T-helper 2 cell (primary cell): ENCODE results near the gene CASQ2.

Source experiments
- DNase-seq, 5 experiments: peaks; one replicate each; pipeline versions ENCODE4 v3.0.0 to v3.0.0-alpha.2; 2012 to 2022

Gene CASQ2

DNA sequence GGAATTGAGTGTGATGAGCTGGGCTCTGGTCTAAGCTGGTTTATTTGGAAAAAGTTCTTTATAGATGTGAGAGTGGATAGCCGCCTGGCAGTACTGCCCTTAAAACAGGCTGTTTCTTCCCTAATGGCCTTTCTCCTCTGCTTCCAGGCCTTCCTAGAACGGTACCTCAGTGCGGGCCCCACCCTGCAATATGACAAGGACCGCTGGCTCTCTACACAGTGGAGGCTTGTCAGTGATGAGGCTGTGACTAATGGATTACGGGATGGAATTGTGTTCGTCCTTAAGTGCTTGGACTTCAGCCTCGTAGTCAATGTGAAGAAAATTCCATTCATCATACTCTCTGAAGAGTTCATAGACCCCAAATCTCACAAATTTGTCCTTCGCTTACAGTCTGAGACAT lies 77.5 kb downstream of the CASQ2 start:
- DNase-seq: no peak

DNA sequence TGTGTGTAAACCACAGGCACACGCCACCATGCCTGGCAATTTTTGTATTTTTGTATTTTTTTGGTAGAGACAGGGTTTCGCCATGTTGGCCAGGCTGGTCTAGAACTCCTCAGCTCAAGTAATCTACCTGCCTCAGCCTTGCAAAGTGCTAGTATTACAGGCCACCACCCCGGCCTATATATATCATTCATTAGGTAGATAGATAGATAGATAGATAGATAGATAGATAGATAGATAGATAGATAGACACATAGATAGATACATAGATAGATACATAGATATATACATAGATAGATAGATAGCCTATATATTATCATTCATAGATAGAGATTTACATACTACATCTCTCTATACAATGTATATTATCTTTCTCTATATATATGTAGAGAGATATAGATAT lies 80.8 kb downstream of the CASQ2 start:
- DNase-seq: no peak

DNA sequence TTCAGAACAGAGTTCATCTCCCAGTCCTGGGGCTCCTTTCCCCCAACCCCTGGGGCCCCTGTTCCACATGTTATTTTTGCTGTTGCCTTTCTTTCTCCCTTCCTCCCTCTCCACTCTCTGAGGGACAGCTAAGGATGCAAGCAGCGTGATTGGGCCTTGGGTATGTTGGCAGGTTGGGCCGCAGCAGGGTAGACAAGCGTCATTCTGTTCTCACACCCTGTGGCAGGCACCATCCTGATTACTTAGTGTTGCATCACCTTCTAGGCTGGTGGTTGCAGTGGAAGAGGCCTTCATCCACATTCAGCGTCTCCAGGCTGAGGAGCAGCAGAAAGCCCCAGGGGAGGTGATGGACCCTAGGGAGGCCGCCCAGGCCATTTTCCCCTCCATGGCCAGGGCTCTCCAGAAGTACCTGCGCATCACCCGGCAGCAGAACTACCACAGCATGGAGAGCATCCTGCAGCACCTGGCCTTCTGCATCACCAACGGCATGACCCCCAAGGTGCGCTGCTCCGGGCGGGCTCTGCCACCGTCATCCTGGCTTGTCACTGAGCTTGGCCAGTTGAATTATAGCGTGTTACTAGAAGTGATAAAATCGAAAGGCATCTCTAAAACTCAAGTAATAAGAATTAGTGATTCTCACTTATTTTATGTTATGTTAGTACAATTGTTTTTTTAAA lies 83.3 kb downstream of the CASQ2 start:
- DNase-seq: no peak

DNA sequence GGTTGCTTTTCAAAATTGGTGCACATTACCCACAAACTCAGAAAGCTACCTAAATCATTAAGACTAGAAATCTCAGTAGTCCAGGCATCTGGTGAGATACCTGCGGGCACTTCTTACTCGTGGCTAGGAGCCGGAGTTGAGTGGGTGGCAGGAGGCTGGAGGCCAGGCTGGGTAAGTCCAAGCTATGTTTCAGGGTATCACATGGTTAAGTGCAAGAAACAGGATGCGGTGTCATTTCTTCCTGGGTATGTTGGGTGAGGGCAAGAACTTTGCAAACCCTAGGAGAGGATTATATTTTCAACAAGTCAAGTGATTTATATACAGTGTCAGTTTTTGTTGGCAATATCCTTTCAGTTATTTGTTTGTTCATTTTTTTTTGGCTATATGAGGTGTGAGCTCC lies 85.7 kb downstream of the CASQ2 start:
- DNase-seq: peak in 1 of 5 experiments; percentile 24

DNA sequence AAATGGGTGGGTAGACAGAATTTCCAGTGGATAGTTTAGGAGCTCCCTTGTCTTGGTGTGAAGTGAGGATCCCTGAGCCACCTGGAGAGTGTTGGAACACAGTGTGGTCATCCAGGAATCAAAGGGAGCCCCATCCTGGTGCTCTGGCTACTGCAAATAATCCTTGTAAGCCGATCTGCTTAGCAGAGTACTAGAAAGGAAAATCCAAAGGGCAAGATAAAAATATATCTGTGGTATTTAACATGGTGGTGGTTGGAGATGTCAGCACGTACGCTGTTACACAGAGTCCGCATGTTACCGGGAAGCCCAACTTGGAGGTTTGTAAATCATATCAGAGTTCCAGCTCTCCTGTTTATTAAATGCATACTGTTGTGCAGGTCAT lies 87.8 kb downstream of the CASQ2 start:
- no peak for DNase-seq

DNA sequence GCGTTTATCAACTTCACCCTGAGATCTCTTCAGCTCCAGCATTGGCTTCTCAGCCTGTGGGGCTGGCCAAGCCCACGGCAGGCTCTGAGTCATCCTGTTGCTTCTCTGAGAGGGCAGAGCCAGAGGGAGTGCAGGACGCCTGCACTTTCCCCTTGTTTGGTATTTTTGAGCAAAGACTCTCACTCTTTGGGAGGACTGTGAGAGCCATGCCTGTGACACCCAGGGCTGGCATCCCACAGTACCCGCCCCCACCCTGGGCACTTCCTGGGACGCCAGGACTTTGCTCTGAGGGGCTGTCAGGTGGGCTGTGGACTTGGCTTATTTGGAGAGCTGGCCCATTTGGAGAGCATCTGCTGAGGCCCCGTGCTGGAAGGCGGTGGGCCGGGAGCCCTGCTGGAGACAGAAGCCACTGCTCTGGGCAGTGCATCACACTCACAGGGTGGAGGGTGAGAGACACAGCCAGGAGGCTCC lies 89.3 kb downstream of the CASQ2 start:
- DNase-seq: peak in 1 of 5 experiments; percentile 14

DNA sequence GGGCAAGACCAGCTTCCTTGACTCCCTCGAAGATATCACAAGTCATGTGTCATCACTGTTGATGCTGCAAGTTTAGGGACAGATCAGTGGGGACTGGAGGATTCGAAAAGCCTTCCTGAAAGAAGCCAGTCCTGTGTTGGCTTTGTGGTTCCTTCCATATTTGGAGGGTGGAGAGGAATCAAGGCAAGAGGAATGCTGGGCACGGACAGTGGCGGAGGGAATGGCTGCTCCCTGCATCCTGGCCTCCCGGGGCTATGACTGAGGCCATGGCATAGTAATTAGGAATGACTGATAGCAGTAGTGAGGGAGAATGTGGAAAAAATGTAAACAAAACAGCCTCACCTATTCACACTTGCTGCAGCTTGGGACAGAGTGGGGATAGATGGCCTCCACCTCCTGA lies 90.4 kb downstream of the CASQ2 start:
- DNase-seq: no peak

DNA sequence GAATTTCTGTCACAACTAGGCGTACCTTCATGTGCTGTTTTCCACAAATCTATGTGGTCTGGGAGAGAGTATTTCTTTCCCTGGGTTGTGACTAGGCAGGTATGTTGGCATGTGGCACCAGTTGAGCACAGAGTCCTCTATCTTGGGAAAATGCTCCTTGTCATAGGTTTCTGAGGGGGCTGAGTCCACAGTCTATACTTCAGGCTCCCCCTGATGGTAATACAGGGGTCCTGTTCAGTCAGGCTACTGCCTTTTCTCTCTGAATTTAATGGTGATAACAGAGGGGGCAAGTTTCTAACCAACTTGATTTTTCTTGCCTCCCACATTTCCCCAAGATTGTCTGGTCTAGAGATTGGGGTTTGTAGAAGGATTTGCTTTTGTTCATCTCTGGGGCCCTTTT lies 90.9 kb downstream of the CASQ2 start:
- DNase-seq: no peak

DNA sequence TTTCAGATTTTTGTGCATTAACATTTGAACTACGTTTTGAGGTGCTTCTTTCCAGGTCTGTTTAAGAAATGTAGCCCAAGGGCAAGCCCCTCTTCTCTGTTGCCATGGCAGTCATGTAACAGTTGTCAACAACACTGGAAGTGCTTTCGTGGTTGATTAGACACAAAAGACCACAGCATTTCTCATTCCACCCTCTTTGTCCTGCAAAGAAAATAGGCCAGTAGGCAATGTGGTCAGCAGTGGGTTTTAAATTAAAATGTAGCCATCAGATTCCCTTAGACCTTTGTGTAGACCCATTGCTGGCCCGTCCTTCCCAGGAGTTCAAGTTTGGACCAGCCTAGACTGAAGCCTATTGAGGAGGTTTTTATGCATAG lies 91.3 kb downstream of the CASQ2 start:
- peak in 1 of 5 experiments; percentile 19 for DNase-seq

DNA sequence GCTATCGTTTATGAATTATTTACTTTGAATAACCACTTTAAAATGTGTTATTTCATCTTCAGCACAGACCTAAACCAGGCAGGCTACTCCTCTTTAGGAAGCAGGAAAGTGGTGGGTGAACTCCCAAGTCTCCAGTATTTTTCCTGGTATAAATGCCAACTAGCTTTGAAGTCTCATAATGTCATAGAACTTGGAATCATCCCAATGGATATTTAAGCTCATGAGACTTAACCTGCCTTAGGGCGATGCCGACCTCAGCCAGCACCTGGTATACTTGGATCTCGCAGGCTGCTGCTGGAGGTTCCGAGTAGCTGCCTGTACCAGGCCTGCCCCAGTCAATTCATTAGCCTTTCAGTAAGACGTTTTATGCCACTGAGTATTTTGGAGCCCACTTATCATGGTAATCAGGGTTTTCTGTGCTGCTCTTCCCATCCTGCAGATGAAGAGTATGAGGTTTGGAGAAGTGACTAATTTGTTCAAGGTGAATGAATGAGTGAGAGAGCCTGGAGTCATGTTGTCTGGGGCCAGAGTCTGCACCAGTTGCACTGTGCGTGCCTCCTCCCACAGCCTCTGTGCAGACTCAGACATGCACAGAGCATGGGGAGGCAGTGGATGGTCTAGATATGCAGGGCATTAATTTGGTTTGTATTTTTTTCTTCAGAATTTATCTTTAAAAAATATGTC lies 91.9 kb downstream of the CASQ2 start:
- no peak for DNase-seq

DNA sequence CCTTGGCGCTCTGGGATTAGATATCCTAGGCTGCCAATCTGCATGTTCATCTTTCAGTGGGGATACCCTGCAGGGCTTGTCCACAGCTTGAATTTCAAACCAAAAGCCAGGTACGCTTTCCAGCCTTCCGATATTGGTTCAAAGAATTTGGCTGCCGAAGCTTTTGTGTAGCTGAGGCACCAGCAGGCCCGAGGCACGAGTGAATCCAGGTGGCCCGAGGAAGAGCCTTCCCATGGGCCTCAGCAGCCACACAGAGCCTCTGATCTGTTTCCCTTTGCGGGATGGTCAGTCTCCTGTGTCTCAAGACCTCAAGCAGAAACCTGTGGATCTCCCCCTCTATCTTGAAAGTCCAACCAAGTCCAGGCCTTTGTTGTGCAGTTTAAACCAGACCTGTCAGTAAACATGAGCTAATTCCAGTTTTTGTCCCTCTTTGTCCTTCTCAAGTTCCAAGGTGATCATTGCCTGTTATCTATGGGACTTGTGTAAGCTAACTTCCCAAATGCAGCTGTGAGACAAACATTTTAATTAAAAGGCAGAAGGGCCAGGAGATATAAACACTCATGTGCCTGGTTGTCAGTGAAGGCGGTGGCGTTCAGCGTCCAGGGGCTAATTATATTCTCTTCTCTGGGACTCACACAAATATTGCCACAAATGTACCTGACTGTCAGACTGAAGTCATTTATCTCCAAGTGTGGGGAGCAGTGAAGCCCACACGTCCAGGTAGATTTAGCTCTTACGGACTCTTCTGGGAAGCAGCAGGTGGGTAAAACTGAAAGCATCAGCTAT lies 96.1 kb downstream of the CASQ2 start:
- DNase-seq: no peak

DNA sequence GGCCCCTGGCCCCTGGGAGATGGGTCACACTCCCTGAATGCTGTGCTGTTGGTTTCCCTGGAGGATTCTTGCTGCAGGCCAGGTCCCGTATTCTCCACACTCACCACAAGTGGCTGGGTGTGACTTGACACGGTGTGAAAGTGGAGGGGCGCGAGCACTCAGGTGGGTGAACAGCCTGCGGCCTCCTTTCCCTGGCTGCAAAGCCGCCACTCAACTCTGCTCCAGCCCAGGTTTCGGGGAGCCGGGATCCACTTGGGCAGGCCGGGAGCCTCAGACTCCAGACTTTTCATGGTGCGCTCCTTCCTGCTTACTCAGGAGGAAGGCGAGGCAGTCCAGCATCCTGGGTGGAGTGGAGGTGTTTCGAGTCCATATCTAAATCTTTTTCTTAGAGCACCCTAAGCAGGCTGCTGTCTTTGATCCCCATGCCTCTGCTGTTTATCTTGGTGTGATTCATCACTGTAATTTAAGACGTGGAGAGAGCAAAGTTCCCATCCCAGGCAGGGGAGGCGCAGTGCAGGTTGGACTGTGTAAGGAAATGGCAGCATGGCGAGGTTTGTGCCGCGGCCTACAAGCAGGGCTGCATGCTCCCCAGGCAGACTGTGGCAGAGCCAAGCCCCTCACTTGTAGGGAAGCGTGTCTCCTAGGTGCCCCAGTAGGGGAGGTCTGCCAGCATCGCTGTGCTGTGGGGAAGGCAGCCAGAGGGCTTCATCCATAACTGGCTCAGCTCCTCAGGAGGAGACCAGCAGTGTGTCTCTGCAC lies 97.2 kb downstream of the CASQ2 start:
- DNase-seq: no peak

DNA sequence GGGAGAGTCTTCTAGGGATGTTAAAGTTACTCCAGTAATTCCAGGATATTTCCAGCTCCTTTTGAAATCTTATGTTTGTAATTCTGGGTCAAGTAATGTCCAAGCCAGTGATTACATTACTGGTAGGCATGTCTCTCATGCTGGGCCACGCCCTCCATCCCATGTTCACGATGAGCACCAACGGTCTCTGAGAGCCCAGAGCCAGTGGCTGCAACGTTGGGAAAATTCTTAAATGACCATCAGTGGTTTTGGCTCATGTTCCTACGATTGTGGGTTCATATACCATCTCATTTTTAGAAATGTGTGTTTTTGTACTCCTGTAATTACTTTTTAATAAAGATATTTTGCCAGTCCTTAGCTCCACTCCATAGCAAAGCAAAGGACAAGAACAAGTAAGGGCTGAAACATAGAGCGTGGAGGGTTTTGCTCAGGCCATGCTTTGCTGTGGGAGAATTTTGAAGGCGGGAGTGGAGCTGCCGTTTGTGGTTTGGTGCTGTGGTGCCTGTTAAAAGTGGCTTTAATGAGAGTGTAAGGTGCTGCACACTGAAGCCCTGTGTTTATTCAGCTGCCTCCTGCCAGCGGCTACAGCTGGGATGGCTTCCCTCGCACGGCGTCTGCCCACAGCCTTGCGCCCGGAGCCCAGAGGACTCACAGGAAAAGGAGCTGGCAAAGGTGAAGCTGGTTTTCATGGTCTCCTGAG lies 97.9 kb downstream of the CASQ2 start:
- DNase-seq: no peak

DNA sequence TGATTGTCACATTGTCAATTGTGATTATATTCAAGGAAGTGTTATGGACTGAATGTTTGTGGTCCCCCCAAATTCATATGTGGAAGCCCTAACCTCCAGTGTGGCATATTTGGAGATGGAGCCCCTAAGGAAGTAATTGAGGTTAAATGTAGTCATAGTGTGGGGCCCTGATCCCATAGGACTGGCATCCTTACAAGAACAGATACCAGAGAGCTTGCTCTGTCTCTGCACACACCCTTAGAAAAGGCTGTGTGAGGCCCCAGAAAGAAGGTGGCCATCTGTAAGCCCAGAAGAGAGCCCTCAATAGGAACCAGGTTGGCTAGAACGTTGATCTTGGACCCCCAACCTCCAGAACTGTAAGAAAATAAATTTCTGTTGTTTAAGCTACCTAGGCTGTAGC lies 98.6 kb downstream of the CASQ2 start:
- no peak for DNase-seq

DNA sequence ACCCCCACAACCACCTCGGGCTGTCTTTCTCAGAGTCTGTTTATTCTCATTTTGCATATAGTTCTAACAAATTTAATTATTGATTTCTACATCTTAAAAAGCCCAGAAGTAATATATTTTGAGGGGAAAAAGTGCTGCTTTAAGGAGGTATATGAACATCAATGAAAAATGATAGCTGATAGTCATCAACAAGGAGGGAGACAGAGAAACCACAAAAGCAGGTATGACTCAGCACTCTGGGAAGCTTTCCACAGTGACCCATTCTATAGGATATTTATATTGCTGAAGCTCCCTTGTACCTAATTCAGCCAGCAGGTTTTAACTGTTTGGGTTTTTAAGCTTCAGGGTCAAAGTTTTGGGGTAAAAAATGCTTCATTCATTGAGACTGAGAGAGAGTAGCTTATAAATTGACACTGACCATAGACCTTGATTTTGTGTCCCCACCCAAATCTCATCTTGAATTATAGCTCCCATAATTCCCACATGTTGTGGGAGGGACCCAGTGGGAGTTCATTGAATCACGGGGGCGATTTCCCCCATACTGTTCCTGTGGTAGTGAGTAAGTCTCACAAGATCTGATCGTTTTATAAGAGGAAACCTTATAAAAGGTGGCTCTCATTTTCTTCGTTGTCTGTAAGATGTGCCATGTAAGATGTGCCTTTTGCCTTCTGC lies 99.4 kb downstream of the CASQ2 start:
- DNase-seq: peak in 1 of 5 experiments; percentile 44

DNA sequence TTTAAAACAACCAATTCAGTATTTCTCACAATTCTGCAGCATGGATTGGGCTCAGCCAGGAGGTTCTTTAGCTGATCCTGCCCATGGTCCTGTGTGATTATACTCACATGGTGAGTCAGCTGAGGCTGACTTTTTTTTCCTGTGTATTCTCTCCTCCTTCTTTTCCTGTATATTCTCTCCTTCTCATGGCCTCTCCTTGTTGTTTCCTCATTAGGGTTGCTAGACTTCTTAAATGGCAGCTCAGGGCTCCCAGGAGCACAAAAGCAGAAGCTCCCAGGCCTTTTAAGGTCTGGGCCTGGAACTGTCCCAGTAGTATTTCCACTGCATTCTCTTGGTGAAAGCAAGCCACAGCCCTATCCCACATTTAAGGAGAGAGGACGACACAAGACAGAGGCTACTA lies 99.9 kb downstream of the CASQ2 start:
- DNase-seq: no peak

DNA sequence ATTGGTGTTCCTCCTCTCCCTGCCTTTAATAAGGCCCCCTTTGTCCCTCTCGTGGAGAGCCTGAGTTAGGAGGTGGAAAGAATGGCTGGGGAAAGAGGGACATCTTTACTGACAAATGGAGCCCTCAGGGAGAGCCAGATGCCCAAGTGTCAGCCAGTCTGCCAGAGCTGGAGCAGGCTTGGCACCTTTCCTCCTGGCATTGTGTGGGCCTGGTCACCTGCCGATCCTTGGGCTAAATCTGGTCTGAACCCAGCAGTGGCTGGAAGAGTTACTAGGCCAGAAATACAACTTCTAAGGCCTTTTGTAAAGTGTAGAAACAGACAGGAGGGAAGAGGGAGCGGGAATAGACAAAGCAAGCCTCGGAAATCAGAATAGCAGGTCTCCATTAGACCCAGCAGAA lies 101.8 kb downstream of the CASQ2 start:
- no peak for DNase-seq

DNA sequence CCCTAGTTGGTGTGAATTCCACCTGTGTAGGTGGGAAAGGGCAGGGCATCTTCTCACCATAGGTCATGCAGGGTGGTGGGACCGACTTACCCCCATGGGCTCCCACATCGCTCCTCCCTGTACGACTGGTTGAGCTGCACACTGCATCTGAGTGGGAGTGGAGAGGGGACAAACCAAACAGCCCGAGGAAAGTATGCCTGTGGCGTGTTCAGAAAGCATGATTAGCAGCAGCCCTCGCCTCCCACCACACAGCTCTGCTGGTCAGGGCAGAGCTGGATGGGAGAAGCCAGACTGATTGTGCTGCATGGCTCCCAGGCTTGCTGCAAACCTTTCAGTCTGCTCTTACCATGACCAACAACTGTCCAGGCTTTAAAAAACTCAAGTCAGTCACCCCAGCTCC lies 102.3 kb downstream of the CASQ2 start:
- DNase-seq: no peak

DNA sequence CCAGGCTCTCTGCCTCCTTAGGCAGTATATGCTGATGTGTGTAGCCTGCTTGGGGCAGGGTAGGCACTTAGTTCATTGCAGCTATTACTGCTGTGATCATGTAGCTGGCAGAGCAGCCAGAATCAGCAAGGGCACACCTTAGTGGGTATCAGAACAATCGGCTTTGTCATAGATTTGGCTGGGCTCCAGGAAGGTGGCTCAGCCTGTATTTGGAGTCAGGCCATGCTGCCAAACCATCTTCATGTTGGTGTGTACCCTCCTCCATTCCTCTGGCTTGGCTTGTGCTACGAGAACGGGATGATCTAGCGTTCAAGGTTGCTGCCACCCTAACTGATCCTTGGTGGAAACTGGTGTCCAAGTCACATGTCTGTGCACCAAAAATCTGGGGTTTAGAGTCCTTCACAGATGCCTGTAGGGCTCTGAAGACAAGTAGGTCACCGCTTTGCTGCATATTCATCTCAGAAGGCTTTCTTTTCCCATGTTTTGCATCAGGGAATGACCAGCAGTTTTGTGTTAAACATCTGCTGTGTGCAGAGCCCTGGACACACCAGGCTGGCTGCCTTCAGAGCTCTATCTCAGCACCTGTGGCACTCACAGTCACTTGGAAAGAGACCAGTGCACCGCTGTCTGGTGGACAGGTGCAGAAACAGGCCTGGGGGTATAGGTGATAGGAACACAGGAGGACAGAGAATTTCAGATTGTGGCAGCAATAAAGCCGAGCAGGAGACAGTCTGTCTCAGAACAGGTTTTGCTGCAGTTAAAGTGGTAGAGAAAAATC lies 103.0 kb downstream of the CASQ2 start:
- DNase-seq: no peak

DNA sequence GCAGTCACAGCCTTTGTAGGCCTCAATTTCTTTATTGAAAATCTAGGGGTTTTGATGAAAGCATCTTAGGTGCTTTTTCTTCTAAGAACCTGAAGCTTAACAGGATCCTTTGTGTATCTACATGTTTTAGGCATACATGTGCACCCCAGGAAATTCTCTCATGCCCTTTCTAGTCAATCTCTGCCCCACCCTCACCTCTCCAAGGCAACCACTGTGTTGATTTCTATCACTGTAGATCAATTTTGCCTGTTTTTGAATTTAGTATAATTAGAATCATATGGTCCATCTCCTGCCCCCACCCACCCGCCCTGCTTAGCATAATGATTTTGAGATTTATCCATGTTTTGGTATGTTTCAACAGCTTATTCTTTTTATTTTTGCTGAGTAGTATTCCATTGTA lies 107.4 kb downstream of the CASQ2 start:
- DNase-seq: no peak

DNA sequence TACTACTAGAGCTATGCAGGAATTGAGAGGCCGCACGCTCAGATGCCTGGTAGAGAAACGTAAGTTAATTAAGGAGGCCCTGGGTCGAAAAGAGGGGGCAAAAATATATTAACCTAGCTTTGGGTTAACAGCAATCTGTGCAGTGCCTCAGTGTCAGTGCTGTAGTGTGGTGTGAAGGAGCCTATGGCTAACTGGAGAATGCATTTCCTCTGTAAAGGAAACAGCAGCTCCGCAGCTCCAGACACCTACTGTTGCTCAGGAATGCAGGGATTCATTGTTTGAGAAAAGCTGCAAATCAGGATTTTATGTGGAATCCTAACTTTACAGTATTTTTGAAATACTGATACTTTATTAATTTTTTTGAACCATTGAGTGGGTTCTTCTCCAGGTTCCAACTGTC lies 108.4 kb downstream of the CASQ2 start:
- no peak for DNase-seq
